Mucosa of rectum (tissue), 2 donors: ENCODE data around the gene JAZF1.

Experiments
- H3K27ac ChIP-seq, 2 donors: one replicate each; pipeline ENCODE4 v1.7.0; 2013; ENCODE audit warnings: inconsistent platforms in 2 of 2, low read depth in 2 of 2, low read length in 2 of 2
- H3K27me3 ChIP-seq, 2 donors: one replicate each; pipeline ENCODE4 v1.7.0; 2013; ENCODE audit warnings: low read length in 2 of 2; ENCODE audit not compliant: control insufficient read depth in 2 of 2, insufficient read depth in 2 of 2
- H3K36me3 ChIP-seq, 2 donors: one replicate each; pipeline ENCODE4 v1.7.0; 2013; ENCODE audit warnings: low read length in 2 of 2; ENCODE audit not compliant: control insufficient read depth in 2 of 2, insufficient read depth in 2 of 2
- H3K4me1 ChIP-seq, 2 donors: one replicate each; pipeline ENCODE4 v1.7.0; 2013; ENCODE audit warnings: low read length in 2 of 2, mild to moderate bottlenecking in 1 of 2; ENCODE audit not compliant: control insufficient read depth in 2 of 2, insufficient read depth in 2 of 2
- H3K4me3 ChIP-seq, 2 donors: one replicate each; pipeline ENCODE4 v1.7.0; 2013; ENCODE audit warnings: low read length in 2 of 2
- H3K9ac ChIP-seq, 2 donors: one replicate each; pipeline ENCODE4 v1.7.0; 2013; ENCODE audit warnings: low read length in 2 of 2, low read depth in 1 of 2, mild to moderate bottlenecking in 1 of 2
- H3K9me3 ChIP-seq, 2 donors: one replicate each; pipeline ENCODE4 v1.7.0; 2013; ENCODE audit warnings: low read length in 2 of 2; ENCODE audit not compliant: control insufficient read depth in 2 of 2
- donor health status: healthy.
- donor health status: Normal muscosa, but diverticular disease.

The JAZF1 gene

GRCh38 chr7:28178599-28178998, 2.0 kb downstream of the JAZF1 start:
- no peak overlapping the region for H3K27ac ChIP-seq
- no peaks in the 10 kb centered on the region for H3K9me3 ChIP-seq
- H3K4me1 ChIP-seq, result no peaks in the 10 kb centered on the region
- peaks cover 0 to 2% of the 10 kb centered on the region in 2 donors for H3K27me3 ChIP-seq
- no peaks in the 10 kb centered on the region for H3K36me3 ChIP-seq
- peak overlapping the region; percentile 60 to 76 for H3K4me3 ChIP-seq
- H3K9ac ChIP-seq, result no peak overlapping the region

GRCh38 chr7:28177836-28178235, 2.8 kb downstream of the JAZF1 start:
- no peak overlapping the region for H3K27ac ChIP-seq
- no peaks in the 10 kb centered on the region for H3K4me1 ChIP-seq
- H3K36me3 ChIP-seq, result no peaks in the 10 kb centered on the region
- H3K9me3 ChIP-seq, result no peaks in the 10 kb centered on the region
- H3K9ac ChIP-seq, result peak overlapping the region in 1 of 2 donors; percentile 6
- H3K4me3 ChIP-seq, result no peak overlapping the region
- peaks cover 0 to 2% of the 10 kb centered on the region in 2 donors for H3K27me3 ChIP-seq

DNA sequence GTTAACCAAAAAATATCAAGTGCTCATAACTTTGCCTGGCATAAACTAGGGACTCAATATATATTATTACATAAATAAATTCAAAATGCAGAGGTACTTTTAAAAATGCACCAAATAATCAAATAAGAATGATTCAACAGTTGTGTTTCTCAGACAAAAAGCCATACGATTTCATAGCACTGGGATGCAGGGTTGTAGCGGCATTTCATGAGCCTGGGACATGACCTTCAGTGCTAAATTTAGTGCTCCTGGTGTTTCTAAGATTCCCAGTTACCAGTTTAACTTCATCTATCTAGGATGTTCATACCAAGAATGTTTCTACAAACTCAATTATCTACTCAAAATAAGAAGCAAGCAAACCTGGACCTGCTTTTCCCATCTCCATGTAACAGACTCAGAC, 4.0 kb downstream of the JAZF1 start:
- peaks cover 0 to 2% of the 10 kb centered on the region in 2 donors for H3K27me3 ChIP-seq
- no peaks in the 10 kb centered on the region for H3K4me1 ChIP-seq
- H3K36me3 ChIP-seq, result no peaks in the 10 kb centered on the region
- no peak overlapping the region for H3K4me3 ChIP-seq
- no peaks in the 10 kb centered on the region for H3K9me3 ChIP-seq
- no peak overlapping the region for H3K9ac ChIP-seq
- H3K27ac ChIP-seq, result no peak overlapping the region

DNA sequence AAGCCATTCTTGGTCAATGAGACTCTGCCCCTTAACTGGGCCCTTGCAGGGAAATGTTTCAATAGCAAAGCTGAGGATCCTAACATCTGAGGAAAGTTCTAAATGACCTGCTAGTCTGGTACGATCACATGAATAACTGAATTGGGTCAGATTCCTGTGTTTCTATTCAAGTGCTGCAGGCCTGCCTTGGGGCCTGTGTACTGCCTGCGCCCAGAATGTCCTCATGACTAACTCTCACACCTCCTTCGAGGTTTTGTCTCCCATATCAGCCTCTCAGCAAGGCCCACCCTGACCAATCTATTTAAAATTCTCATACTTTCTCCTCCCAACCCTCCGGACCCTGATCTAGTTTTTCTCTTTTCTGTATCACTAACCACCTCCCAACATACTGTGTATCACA, 4.4 kb downstream of the JAZF1 start:
- no peaks in the 10 kb centered on the region for H3K27me3 ChIP-seq
- no peak overlapping the region for H3K9ac ChIP-seq
- H3K27ac ChIP-seq, result no peak overlapping the region

GRCh38 chr7:28174901-28175661, 5.5 kb downstream of the JAZF1 start:
- Histone ChIP-seq H3K9me3 (no peaks in the 10 kb centered on the region), H3K27ac (no peak overlapping the region), H3K36me3 (no peaks in the 10 kb centered on the region), H3K9ac (no peak overlapping the region), H3K27me3 (no peaks in the 10 kb centered on the region), H3K4me1 (no peaks in the 10 kb centered on the region), H3K4me3 (no peak overlapping the region)

More for the DNA sequence above, 4.4 kb downstream of the JAZF1 start:
- Histone ChIP-seq H3K36me3 (no peaks in the 10 kb centered on the region), H3K4me3 (no peak overlapping the region), H3K9me3 (no peaks in the 10 kb centered on the region), H3K4me1 (no peaks in the 10 kb centered on the region)

DNA sequence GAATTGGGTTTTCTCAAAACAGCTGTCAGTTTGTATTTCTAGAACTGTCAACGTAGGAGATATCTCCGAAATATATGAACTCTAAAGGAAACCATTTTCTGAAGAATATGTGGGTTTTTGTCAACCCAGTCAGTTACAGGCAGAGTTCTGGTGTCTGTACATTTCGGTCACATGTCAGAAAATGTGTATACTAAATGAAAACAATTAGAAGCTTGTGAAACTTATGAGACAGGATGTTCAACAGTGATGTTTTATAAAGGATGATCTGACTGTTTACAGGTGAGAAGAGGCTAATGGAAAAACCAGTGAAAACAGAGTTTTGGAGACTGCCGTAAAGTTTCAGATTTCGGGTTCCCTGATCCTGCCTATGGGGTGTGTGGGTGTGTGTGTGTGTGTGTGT, 6.2 kb downstream of the JAZF1 start:
- H3K9me3 ChIP-seq, result no peaks in the 10 kb centered on the region
- no peak overlapping the region for H3K27ac ChIP-seq
- no peaks in the 10 kb centered on the region for H3K27me3 ChIP-seq
- H3K4me1 ChIP-seq, result no peaks in the 10 kb centered on the region
- H3K36me3 ChIP-seq, result no peaks in the 10 kb centered on the region
- no peak overlapping the region for H3K4me3 ChIP-seq
- no peak overlapping the region for H3K9ac ChIP-seq

DNA sequence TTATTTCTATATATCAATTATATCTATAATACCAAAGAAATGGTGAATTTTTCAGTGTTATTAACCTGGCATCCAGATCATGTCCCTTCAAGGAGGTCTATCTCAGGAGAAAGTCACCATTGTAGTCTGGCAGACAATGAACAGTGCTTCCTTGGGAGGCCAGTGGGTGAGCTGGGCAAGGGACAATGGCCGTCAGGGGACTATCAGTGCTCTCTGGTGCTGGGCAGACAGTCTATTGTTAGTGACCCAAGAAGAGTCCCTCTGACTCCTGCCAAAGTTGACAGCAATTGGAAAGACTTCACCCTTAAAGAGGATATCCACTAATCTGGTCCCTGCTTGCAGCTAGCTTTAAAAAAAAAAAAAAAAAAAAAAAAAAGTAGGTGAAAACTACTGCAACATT, 7.1 kb downstream of the JAZF1 start:
- Histone ChIP-seq H3K9ac (no peak overlapping the region), H3K27ac (no peak overlapping the region), H3K27me3 (no peaks in the 10 kb centered on the region), H3K36me3 (no peaks in the 10 kb centered on the region), H3K9me3 (no peaks in the 10 kb centered on the region), H3K4me1 (no peaks in the 10 kb centered on the region), H3K4me3 (no peak overlapping the region)

DNA sequence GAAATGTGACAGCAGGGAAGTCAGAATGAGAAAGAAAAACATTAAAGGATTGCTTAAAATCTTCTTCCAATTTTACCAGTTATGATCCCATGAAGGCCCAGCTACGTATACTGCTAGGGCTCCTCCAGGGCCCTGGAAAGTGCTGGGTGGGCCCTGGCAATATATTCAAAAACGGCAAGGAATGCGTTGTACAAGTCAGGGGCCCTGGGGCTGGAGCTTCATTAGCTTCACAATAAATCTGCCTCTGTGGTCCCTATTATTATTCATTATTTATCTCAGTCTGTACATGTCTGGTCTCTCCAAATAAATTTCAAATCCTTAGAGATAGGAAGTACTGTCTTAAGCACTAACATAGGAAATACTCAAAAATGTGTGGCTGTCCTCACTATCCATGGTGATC, 7.6 kb downstream of the JAZF1 start:
- no peaks in the 10 kb centered on the region for H3K4me1 ChIP-seq

GRCh38 chr7:28170701-28171100, 9.9 kb downstream of the JAZF1 start:
- Histone ChIP-seq H3K4me1 (no peaks in the 10 kb centered on the region), H3K36me3 (no peaks in the 10 kb centered on the region), H3K9ac (no peak overlapping the region), H3K27ac (no peak overlapping the region), H3K27me3 (no peaks in the 10 kb centered on the region), H3K9me3 (no peaks in the 10 kb centered on the region), H3K4me3 (no peak overlapping the region)

More for the DNA sequence above, 7.6 kb downstream of the JAZF1 start:
- no peak overlapping the region for H3K27ac ChIP-seq
- H3K9ac ChIP-seq, result no peak overlapping the region
- no peak overlapping the region for H3K4me3 ChIP-seq
- no peaks in the 10 kb centered on the region for H3K9me3 ChIP-seq
- H3K36me3 ChIP-seq, result no peaks in the 10 kb centered on the region
- H3K27me3 ChIP-seq, result no peaks in the 10 kb centered on the region

GRCh38 chr7:28169230-28169629, 11.4 kb downstream of the JAZF1 start:
- no peak overlapping the region for H3K4me3 ChIP-seq
- no peaks in the 10 kb centered on the region for H3K27me3 ChIP-seq
- H3K27ac ChIP-seq, result no peak overlapping the region

More at GRCh38 chr7:28169230-28169629, 11.4 kb downstream of the JAZF1 start:
- no peak overlapping the region for H3K9ac ChIP-seq
- H3K4me1 ChIP-seq, result no peaks in the 10 kb centered on the region
- H3K36me3 ChIP-seq, result no peaks in the 10 kb centered on the region
- no peaks in the 10 kb centered on the region for H3K9me3 ChIP-seq
